Measurements from ENCODE around the gene ADAMTS14.

The ADAMTS14 gene

GRCh38 chr10:70779511-70780369 lies 107.4 kb downstream of the ADAMTS14 start:
- H3K27ac ChIP-seq = no peak overlapping the region
- TF ChIP-seq, protein P1, sequence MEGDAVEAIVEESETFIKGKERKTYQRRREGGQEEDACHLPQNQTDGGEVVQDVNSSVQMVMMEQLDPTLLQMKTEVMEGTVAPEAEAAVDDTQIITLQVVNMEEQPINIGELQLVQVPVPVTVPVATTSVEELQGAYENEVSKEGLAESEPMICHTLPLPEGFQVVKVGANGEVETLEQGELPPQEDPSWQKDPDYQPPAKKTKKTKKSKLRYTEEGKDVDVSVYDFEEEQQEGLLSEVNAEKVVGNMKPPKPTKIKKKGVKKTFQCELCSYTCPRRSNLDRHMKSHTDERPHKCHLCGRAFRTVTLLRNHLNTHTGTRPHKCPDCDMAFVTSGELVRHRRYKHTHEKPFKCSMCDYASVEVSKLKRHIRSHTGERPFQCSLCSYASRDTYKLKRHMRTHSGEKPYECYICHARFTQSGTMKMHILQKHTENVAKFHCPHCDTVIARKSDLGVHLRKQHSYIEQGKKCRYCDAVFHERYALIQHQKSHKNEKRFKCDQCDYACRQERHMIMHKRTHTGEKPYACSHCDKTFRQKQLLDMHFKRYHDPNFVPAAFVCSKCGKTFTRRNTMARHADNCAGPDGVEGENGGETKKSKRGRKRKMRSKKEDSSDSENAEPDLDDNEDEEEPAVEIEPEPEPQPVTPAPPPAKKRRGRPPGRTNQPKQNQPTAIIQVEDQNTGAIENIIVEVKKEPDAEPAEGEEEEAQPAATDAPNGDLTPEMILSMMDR (IDR thresholded peaks at IDR 0.05) = no peak
- TF ChIP-seq ZFX (IDR thresholded peaks at IDR 0.05; ENCODE audit: borderline replicate concordance) = no peak

DNA sequence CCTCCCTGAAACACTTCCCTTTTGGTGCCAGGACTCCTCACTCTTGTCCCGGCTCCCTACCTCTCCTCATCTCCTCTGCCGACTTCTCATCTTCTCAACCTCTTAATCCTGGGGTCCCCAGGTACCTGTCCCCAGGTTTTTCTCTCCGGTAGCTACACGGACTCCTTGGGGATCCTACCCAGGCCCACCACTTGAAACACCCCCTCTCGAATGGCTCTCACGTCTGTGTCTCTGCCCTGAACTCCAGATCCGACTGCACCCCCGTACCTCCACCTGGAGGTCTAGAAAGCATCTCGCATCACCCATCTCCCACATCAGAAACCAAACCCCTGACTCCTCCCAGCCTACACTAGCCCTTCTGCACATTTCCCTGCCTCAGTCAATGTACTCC lies 108.1 kb downstream of the ADAMTS14 start:
- TF ChIP-seq ZFX (IDR thresholded peaks at IDR 0.05; ENCODE audit: borderline replicate concordance) = no peak
- TF ChIP-seq, protein P1 (IDR thresholded peaks at IDR 0.05) = no peak
- H3K27ac ChIP-seq = no peak overlapping the region

DNA sequence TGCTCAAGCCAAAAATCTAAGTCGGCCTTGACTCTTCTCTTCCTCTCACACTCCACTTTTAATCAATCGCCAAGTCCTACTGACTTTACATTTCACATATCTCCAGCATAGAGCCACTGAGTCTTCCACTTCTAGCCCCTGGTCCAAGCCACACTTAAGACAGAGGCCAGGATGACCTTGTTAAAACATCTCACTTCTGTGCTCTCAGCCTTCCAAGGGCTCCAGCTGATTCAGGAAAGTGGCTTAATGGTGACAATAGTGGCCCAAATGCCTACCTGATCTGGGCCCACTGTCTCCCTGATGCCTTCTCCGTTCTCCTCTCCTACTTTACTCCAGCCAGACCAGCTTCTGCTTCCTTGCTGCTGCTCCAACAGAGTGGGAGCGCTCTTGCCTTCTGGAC lies 108.5 kb downstream of the ADAMTS14 start:
- H3K27ac ChIP-seq = no peak overlapping the region
- TF ChIP-seq, protein P1 (IDR thresholded peaks at IDR 0.05) = no peak
- no peak for TF ChIP-seq ZFX (IDR thresholded peaks at IDR 0.05; ENCODE audit: borderline replicate concordance)

DNA sequence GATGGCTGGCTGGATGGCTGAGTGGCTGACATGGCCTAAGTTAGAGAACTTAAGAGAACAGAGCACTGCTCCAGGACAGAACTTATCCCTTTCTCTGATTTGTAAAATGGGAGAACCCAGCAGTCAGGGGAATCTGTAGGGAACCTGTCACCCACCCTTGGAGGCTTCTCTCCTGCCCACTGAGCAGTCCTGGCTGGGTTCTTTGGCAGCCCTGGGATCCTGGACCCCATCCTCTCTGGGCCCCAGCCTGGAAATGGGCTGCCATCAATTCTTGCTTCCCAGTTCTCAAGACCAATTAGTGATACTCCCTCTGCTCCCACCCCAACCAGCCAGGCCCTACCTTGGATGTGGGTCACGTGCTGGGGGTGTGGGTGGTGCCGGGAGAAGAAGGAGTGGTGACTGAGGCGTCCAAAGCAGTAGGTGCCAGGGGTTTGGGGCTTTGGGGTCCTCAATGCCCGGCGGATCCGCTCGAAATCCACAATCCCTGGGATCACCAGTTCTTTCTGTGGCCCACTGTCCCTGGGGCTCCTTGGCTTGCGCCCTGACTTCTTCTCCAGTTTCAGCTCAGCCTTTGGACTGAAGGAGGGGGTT lies 109.2 kb downstream of the ADAMTS14 start:
- TF ChIP-seq, protein P1 (IDR thresholded peaks at IDR 0.05) = no peak
- TF ChIP-seq ZFX (IDR thresholded peaks at IDR 0.05; ENCODE audit: borderline replicate concordance) = no peak
- H3K27ac ChIP-seq = no peak overlapping the region

GRCh38 chr10:70782086-70782745 lies 109.9 kb downstream of the ADAMTS14 start:
- no peak for TF ChIP-seq ZFX (IDR thresholded peaks at IDR 0.05; ENCODE audit: borderline replicate concordance)
- TF ChIP-seq, protein P1 (IDR thresholded peaks at IDR 0.05) = no peak
- H3K27ac ChIP-seq = no peak overlapping the region

DNA sequence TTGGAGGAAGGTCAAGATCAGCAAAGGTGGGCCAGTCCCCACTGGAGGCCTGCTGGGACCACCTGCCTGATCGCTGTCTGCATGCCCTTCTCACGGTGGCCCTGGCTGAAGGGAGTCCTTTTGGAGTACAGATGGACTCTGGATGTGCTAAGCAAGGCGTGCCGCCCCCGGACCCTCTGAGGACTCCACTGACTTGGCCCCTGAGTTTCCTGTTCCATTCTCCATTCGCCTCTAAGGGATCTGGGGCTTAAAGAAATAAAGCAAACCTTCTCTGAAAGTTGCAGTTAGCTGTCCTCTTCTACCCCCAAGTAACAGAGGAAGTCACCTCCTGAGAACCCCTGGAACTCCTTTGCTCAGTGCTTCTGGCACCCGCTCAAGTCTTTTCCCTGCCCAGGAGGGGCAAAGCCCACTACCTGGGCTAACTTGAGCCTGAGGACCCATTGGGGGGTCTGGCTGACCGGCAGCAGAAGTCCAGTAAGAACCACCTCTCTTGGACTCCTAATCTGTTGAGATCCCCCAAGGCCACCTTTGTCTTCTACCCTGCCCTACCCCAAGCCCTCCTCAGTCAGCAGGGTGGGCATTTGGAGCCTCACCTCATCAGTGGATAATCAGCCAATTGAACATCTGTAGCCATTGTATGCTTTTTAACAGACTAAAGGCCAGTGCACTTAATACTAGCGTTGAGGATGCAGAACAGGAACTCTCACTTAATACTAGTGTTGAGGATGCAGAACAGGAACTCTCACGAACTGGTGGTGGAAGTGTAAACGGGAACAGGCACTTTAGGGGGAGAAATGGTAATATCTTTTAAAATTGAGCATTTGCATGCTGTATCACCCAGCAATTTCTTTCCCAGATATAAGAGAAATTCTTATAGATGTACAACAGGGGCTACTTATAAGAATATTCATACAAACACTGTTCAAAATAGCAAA lies 110.7 kb downstream of the ADAMTS14 start:
- TF ChIP-seq ZFX (IDR thresholded peaks at IDR 0.05; ENCODE audit: borderline replicate concordance) = no peak
- TF ChIP-seq, protein P1 (IDR thresholded peaks at IDR 0.05) = no peak
- no peak overlapping the region for H3K27ac ChIP-seq

Measured in 22Rv1 (cell line).